SHP77 (cell line): ENCODE data around the gene SDK1.

ENCODE experiments used
- DNase-seq, 2 experiments: peaks; one replicate each; lab custom pipeline; 2025; lab: John Stamatoyannopoulos, UW

The SDK1 gene

GRCh38 chr7:4103352-4104091 lies 802.5 kb downstream of the SDK1 start:
- peak in 1 of 2 experiments; percentile 25 for DNase-seq

DNA sequence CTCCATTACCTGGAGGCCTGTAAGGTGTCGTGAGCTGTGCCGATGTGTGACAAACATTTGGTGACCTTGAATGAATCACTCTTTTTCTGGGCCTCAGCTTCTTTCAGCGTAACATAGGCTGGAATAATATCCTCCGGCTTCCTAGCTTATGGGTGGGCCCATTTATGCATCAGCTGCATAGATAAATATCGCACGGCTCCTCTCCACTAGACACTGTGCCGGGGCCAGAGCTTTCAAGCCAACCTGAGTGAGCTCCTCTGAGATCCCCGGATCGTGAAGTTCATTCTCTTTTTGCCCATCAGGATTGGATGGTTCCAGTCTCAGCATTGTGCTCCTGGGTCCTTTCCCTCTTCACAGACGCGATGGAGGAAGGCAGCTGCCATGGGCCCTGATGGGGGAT lies 806.8 kb downstream of the SDK1 start:
- no peak for DNase-seq

GRCh38 chr7:4108951-4109350 lies 807.9 kb downstream of the SDK1 start:
- DNase-seq, result no peak

GRCh38 chr7:4109481-4110110 lies 808.5 kb downstream of the SDK1 start:
- no peak for DNase-seq

- no peak for DNase-seq
Observed at GRCh38 chr7:4110438-4110837, 809.4 kb downstream of the SDK1 start.

DNA sequence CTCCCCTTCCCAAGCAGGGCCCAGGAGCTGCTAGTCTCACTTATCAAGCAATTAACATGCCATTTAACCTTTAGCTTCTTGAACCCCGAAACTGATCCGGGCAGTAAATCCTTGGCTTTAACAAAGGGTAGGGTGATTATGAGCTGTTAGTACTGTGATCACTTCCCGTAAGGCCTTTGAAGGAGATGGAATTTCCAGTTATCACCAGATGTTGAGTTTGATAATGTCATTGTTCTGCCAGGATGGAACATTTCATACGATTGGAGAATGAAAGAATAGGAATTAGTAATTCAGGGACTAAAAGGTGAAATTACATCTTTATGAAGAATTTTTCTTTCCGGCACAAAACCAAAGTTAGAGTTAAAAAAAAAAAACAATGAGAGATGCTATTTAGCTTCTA lies 810.1 kb downstream of the SDK1 start:
- no peak for DNase-seq

DNA sequence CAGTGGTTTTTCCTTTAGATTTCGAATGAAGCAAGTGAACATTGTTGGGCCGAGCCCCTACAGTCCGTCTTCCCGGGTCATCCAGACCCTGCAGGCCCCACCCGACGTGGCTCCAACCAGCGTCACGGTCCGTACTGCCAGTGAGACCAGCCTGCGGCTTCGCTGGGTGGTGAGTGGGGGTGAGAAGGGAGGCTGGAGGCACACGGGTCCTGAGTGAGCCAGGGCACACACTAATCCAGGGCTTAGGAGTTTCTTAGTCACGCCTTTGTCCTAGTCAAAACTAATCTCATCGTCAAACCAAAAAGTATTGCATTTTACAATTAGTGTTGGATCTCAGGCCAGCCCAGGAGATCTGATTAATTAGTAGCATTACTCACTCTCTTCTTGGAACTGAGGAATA lies 812.2 kb downstream of the SDK1 start:
- DNase-seq, result no peak

DNA sequence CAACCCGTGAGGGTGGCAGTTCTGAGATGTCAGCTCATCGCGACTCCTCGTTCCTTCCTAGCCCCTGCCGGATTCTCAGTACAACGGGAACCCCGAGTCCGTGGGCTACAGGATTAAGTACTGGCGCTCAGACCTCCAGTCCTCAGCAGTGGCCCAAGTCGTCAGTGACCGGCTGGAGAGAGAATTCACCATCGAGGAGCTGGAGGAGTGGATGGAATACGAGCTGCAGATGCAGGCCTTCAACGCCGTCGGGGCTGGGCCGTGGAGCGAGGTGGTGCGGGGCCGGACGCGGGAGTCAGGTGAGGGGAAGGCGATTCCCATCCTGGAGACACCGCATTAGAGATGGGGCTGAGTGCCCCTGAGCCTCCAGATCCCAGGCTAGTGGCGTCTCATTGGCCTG lies 812.9 kb downstream of the SDK1 start:
- DNase-seq, result no peak

DNA sequence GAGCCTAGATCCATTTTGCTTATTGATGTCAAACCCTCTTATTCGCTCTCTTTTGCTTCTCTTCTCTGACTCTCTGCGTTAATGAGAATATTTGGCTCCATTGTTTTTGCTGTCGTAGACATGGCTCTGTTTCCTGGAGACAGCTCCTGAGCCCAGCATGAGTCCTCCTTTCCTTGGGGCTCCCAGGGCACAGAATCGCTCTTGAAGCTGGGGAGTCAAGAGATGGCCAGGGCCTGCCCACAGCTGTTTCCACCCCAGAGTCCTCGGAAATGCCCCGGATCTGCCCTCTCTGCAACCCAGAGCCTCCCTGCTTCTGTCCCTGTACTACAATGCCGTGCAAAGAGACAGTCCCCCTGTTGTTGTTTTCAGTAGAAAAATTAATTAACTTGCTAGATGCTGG lies 814.4 kb downstream of the SDK1 start:
- DNase-seq, result no peak

- no peak for DNase-seq
Observed at GRCh38 chr7:4115941-4116610, 815.0 kb downstream of the SDK1 start.

DNA sequence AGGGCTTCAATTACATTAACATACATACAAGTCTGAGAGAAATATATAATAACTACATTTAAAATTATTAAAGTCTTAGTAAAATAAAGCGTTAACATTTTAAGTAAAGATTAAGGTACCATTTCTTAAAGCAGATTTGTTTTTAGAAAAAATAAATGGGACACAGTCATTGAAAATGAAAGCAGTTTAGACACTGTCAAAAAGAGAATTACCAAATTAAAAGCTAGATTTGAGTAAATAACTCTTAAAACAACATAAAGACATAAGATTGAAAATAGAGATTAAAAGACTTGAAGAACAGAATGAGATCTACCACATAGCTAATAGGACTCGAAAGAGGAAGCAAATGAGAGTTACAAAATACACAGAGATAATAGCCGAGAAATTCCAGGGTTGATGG lies 818.8 kb downstream of the SDK1 start:
- DNase-seq, result no peak

DNA sequence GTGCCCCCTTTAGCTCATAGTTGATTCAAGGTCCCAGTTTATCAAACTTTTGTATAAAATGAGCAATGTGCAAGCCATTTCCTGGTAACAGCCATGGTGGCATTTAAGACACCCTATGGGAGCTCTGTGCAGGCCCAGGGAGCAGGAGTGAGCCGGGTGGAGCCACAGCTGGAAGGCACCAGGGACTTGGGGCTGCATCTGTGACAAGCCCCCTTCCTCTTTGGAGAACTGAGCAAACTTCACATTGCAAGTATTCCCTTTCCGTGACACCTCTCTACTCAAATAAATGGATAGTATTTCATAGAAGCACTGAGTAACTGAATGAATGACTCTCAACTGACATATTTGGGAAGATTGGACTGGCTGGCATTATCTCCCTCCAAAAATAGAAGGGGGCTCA lies 822.3 kb downstream of the SDK1 start:
- DNase-seq, result no peak

GRCh38 chr7:4123823-4124222 lies 822.8 kb downstream of the SDK1 start:
- DNase-seq, result no peak

DNA sequence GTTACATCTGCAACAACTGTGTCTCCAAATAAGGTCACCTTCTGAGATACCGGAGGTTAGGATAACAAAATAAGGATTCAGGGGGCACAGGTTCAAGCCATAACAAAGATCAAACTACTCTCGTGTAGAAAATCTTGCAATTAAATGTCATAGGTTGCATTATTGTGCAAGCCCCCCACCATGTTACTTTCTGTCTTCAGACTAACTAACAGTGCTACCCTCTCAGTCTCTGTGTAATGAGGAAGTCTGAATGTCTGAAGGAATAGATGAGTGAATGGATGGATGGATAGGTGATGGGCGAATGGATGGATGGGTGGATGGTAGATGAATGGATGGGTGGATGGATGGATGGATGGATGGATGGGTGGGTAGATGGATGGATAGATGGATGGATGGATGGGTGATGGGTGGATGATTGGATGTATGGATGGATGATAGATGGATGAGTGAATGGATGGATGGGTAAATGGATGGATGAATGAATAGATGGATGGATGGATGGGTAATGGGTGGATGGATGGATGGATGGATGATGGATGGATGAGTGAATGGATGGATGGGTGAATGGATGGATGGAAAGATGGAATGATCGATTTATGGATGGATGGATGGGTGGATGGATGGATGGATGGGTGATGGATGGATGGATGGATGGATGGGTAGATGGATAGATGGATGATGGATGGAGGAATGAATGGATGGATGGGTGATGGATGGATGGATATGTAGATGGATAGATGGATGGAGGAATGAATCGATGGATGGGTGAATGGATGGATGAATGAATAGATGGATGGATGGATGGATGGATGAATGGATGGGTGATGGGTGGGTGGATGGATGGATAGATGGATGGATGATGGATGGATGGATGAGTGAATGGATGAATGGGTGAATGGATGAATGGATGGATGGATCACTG lies 823.8 kb downstream of the SDK1 start:
- DNase-seq, result no peak

- no peak for DNase-seq
Observed at GRCh38 chr7:4127909-4128560, 827.0 kb downstream of the SDK1 start.

GRCh38 chr7:4129481-4130122 lies 828.5 kb downstream of the SDK1 start:
- DNase-seq, result no peak

GRCh38 chr7:4131063-4131462 lies 830.0 kb downstream of the SDK1 start:
- DNase-seq, result no peak

GRCh38 chr7:4132221-4132620 lies 831.2 kb downstream of the SDK1 start:
- DNase-seq, result no peak

GRCh38 chr7:4133491-4134044 lies 832.5 kb downstream of the SDK1 start:
- DNase-seq, result no peak

GRCh38 chr7:4134204-4134603 lies 833.2 kb downstream of the SDK1 start:
- DNase-seq, result no peak

DNA sequence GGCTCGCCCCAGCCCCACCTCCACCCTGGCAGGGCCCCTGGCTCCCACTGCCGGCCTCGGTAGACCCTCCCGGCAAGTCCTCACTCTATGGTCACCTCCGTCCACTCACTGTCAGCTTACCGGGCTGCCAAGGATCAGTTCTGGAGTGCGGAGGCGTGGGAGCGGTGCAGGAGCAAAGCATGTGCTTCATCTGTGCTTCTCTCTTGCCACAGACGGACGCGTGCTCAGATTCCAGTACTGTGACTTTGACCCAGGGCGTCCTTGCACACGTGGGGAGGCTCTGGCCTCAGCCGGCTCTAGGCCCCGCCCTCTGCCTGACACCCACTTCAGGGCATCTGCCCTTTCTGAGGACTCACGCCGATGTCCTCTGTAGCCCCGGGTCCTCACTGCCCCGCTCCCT lies 833.6 kb downstream of the SDK1 start:
- no peak for DNase-seq
